Ishikawa (cell line): Measurements from ENCODE around the gene CALN1.

ENCODE experiments used
- CEBPB ChIP-seq: IDR thresholded peaks from 2 replicates; pipeline ENCODE4 v1.6.1; 2012
- CREB1 ChIP-seq: IDR thresholded peaks from 2 replicates; pipeline ENCODE4 v1.6.1; 2012; ENCODE audit warnings: low read depth
- EGR1 ChIP-seq: IDR thresholded peaks from 2 replicates; pipeline ENCODE4 v1.6.1; 2012
- EP300 ChIP-seq: IDR thresholded peaks from 2 replicates; pipeline ENCODE4 v1.6.1; 2012; ENCODE audit warnings: borderline replicate concordance
- FOXM1 ChIP-seq: IDR thresholded peaks from 2 replicates; pipeline ENCODE4 v1.6.1; 2012; ENCODE audit warnings: low read depth, borderline replicate concordance
- MAX ChIP-seq: IDR thresholded peaks from 2 replicates; pipeline ENCODE4 v1.6.1; 2012
- NFIC ChIP-seq: IDR thresholded peaks from 2 replicates; pipeline ENCODE4 v1.6.1; 2012
- RAD21 ChIP-seq: IDR thresholded peaks from 2 replicates; pipeline ENCODE4 v1.6.1; 2012; ENCODE audit warnings: low read depth
- REST ChIP-seq: IDR thresholded peaks from 2 replicates; pipeline ENCODE4 v1.6.1; 2012; ENCODE audit warnings: low read depth, mild to moderate bottlenecking
- TAF1 ChIP-seq: IDR thresholded peaks from 2 replicates; pipeline ENCODE4 v1.6.1; 2012; ENCODE audit warnings: low read depth, mild to moderate bottlenecking
- TCF12 ChIP-seq: IDR thresholded peaks from 2 replicates; pipeline ENCODE4 v1.6.1; 2012; ENCODE audit warnings: low read depth
- TEAD4 ChIP-seq: IDR thresholded peaks from 2 replicates; pipeline ENCODE4 v1.6.1; 2012
- USF1 ChIP-seq: IDR thresholded peaks from 2 replicates; pipeline ENCODE4 v1.6.1; 2012
- YY1 ChIP-seq: IDR thresholded peaks from 2 replicates; pipeline ENCODE4 v1.6.1; 2012; ENCODE audit warnings: low read depth
- ZBTB7A ChIP-seq: IDR thresholded peaks from 2 replicates; pipeline ENCODE4 v1.6.1; 2012; ENCODE audit warnings: low read depth

Gene CALN1

GRCh38 chr7:71990138-71990462 lies 422.0 kb downstream of the CALN1 start:
- TF ChIP-seq TAF1 (no peak), MAX (no peak), TEAD4 (no peak), ZBTB7A (no peak), NFIC (no peak), YY1 (no peak), EP300 (no peak), USF1 (no peak), EGR1 (no peak), REST (no peak), RAD21 (no peak), FOXM1 (no peak)

GRCh38 chr7:71988201-71988600 lies 423.9 kb downstream of the CALN1 start:
- TF ChIP-seq ZBTB7A: no peak
- no peak for TF ChIP-seq FOXM1
- no peak for TF ChIP-seq USF1
- TF ChIP-seq RAD21: no peak
- TF ChIP-seq CEBPB: no peak
- TF ChIP-seq MAX: no peak

- TF ChIP-seq RAD21 (no peak), NFIC (no peak), TAF1 (no peak), MAX (no peak), EP300 (no peak), ZBTB7A (no peak), EGR1 (no peak), FOXM1 (no peak), TCF12 (no peak), REST (no peak), TEAD4 (no peak), CREB1 (no peak), YY1 (no peak), CEBPB (no peak), USF1 (no peak)
These were observed 424.9 kb downstream of the CALN1 start for GRCh38 chr7:71987200-71987767.

- no peak for TF ChIP-seq CEBPB
- no peak for TF ChIP-seq FOXM1
- TF ChIP-seq TAF1: no peak
- no peak for TF ChIP-seq MAX
- TF ChIP-seq ZBTB7A: no peak
These were observed 427.8 kb downstream of the CALN1 start for GRCh38 chr7:71984348-71984747.

- TF ChIP-seq FOXM1 (no peak), REST (no peak), EGR1 (no peak), CREB1 (no peak), RAD21 (no peak), ZBTB7A (no peak), NFIC (no peak), USF1 (no peak)
These were observed 429.3 kb downstream of the CALN1 start for GRCh38 chr7:71982851-71983250.
